Measurements from ENCODE around the gene APEH. TPM values are rescaled to one million over a fixed set of nuclear protein-coding genes. Genes with fewer than 3 reads are reported as not detected.

APEH gene
- polyA plus RNA-seq, 3 donors = 66.1 to 105 (median 92.6) TPM

GRCh38 chr3:49639551-49639950 is 34.6 kb upstream of the APEH start:
- no peaks in the 10 kb centered on the region for H3K36me3 ChIP-seq (replicated peaks in 1 of 2; ENCODE audit: control insufficient read depth in 1 of 2, insufficient read depth in 2 of 2, low read length in 2 of 2)
- H4K20me1 ChIP-seq (ENCODE audit: insufficient read depth, low read length) = no peaks in the 10 kb centered on the region
- peaks cover 3% of the 10 kb centered on the region for H3K4me1 Mint-ChIP-seq
- WGBS (ENCODE audit: insufficient coverage) = 92% methylated on average over 2 of the region's 2 CpGs
- H3K27me3 ChIP-seq (ENCODE audit: control insufficient read depth in 2 of 2, insufficient read depth in 2 of 2, low read length in 2 of 2) = no peaks in the 10 kb centered on the region
- no peak overlapping the region for H3K9ac ChIP-seq (ENCODE audit: insufficient read depth, low read length, poor library complexity, severe bottlenecking)
- intact Hi-C loops (cut with micrococcal nuclease) = no loop called here
- no peak overlapping the region for H3K4me3 Mint-ChIP-seq
- peaks cover 4 to 8% (median 4%) of the 10 kb centered on the region in 3 donors for H3K27me3 Mint-ChIP-seq (ENCODE audit: low read depth in 3 of 3)
- H3K9me3 Mint-ChIP-seq = peaks cover 0 to 2% (median 0%) of the 10 kb centered on the region in 7 donors
- no peaks in the 10 kb centered on the region for H3K9me3 ChIP-seq (replicated peaks in 1 of 2; ENCODE audit: control insufficient read depth in 1 of 2, insufficient read depth in 1 of 2, low read length in 2 of 2)
- no peaks in the 10 kb centered on the region for H3K79me2 ChIP-seq (ENCODE audit: insufficient read depth, low read length)
- no peak overlapping the region for H2AFZ ChIP-seq (ENCODE audit: insufficient read depth, low read depth, low read length, poor library complexity, severe bottlenecking)
- H3K27ac Mint-ChIP-seq = no peak overlapping the region
- H3K4me3 ChIP-seq (replicated peaks in 1 of 3; ENCODE audit: low read depth in 2 of 3, low read length in 3 of 3) = no peak overlapping the region
- no peak overlapping the region for H3K27ac ChIP-seq (ENCODE audit: low read depth in 1 of 2, low read length in 2 of 2)
- no peaks in the 10 kb centered on the region for H3K36me3 Mint-ChIP-seq
- no peak for TF ChIP-seq CTCF (IDR thresholded peaks at IDR 0.05)
- no peaks in the 10 kb centered on the region for H3K4me1 ChIP-seq (ENCODE audit: control insufficient read depth in 1 of 2, insufficient read depth in 2 of 2, low read length in 2 of 2)
- H3K4me2 ChIP-seq (replicated peaks; ENCODE audit: extremely low read depth, low read length, poor library complexity, severe bottlenecking) = no peak overlapping the region
- DNase-seq = no peak

GRCh38 chr3:49641292-49641691 is 32.9 kb upstream of the APEH start:
- Histone ChIP-seq H2AFZ (ENCODE audit: insufficient read depth, low read depth, low read length, poor library complexity, severe bottlenecking) (no peak overlapping the region), H3K36me3 (replicated peaks in 1 of 2; ENCODE audit: control insufficient read depth in 1 of 2, insufficient read depth in 2 of 2, low read length in 2 of 2) (no peaks in the 10 kb centered on the region), H3K9me3 (replicated peaks in 1 of 2; ENCODE audit: control insufficient read depth in 1 of 2, insufficient read depth in 1 of 2, low read length in 2 of 2) (no peaks in the 10 kb centered on the region), H3K27me3 (ENCODE audit: control insufficient read depth in 2 of 2, insufficient read depth in 2 of 2, low read length in 2 of 2) (no peaks in the 10 kb centered on the region), H3K4me1 (ENCODE audit: control insufficient read depth in 1 of 2, insufficient read depth in 2 of 2, low read length in 2 of 2) (no peaks in the 10 kb centered on the region), H4K20me1 (ENCODE audit: insufficient read depth, low read length) (no peaks in the 10 kb centered on the region), H3K4me3 (replicated peaks in 1 of 3; ENCODE audit: low read depth in 2 of 3, low read length in 3 of 3) (no peak overlapping the region), H3K27ac (ENCODE audit: low read depth in 1 of 2, low read length in 2 of 2) (no peak overlapping the region), H3K9ac (ENCODE audit: insufficient read depth, low read length, poor library complexity, severe bottlenecking) (no peak overlapping the region), H3K4me2 (replicated peaks; ENCODE audit: extremely low read depth, low read length, poor library complexity, severe bottlenecking) (no peak overlapping the region), H3K79me2 (ENCODE audit: insufficient read depth, low read length) (no peaks in the 10 kb centered on the region)
- no peak for DNase-seq
- Mint-ChIP-seq H3K27me3 (ENCODE audit: low read depth in 3 of 3) (peaks cover 2 to 10% (median 4%) of the 10 kb centered on the region in 3 donors), H3K9me3 (peaks cover 0 to 2% (median 0%) of the 10 kb centered on the region in 7 donors), H3K27ac (no peak overlapping the region), H3K36me3 (no peaks in the 10 kb centered on the region), H3K4me3 (no peak overlapping the region), H3K4me1 (peaks cover 3% of the 10 kb centered on the region)
- no peak for TF ChIP-seq CTCF (IDR thresholded peaks at IDR 0.05)
- intact Hi-C loops (cut with micrococcal nuclease) = no loop called here
- no CpG with 5 or more reads among the region's 7 CpGs for WGBS (ENCODE audit: insufficient coverage)

All from CD14-positive monocyte (primary cell).